ENCODE measurements around the gene FAT2. TPM values are rescaled to one million over a fixed set of nuclear protein-coding genes. Genes with fewer than 3 reads are reported as not detected.
A peak's percentile ranks its signal among the peaks of the same experiment; 100 is the strongest.
"Not testable (repeated sequence)": the region's sequence is repeated elsewhere in the genome, so short reads cannot be mapped to it uniquely, and the experiment has no call there.

The FAT2 gene
- total RNA-seq, 6 experiments from 2014 or later: not detected

GRCh38 chr5:151580239-151580638, 10.9 kb downstream of the FAT2 start:
- intact Hi-C loops (cut with DNase I): no loop called here
- WGBS (ENCODE audit: insufficient coverage, low coverage, low lambda C conversion rate, missing lambda C conversion rate): 86% methylated on average over 4 of the region's 9 CpGs

GRCh38 chr5:151579146-151579545, 12.0 kb downstream of the FAT2 start:
- DNase-seq; H3K9me3 ChIP-seq; H3K4me3 ChIP-seq; H3K27me3 ChIP-seq; H3K27ac ChIP-seq; ATAC-seq; H3K36me3 ChIP-seq; H3K4me1 ChIP-seq; intact Hi-C loops (cut with DNase I): not testable (repeated sequence)
- 60% methylated on average over 1 of the region's 1 CpG for WGBS (ENCODE audit: insufficient coverage, low coverage, low lambda C conversion rate, missing lambda C conversion rate)

More at GRCh38 chr5:151580239-151580638, 10.9 kb downstream of the FAT2 start:
- Histone ChIP-seq H3K9me3 (no peaks in the 10 kb centered on the region), H3K36me3 (no peaks in the 10 kb centered on the region), H3K27me3 (no peaks in the 10 kb centered on the region), H3K27ac (no peak overlapping the region), H3K4me3 (no peak overlapping the region), H3K4me1 (no peaks in the 10 kb centered on the region)
- TF ChIP-seq POLR2A (IDR thresholded peaks at IDR 0.05) (no peak), CTCF (IDR thresholded peaks at IDR 0.05) (no peak)
- ATAC-seq (no peak), DNase-seq (no peak)

GRCh38 chr5:151578326-151579025, 12.7 kb downstream of the FAT2 start:
- DNase-seq: no peak
- H3K4me1 ChIP-seq: no peaks in the 10 kb centered on the region
- 79% methylated on average over 6 of the region's 6 CpGs for WGBS (ENCODE audit: insufficient coverage, low coverage, low lambda C conversion rate, missing lambda C conversion rate)
- H3K27ac ChIP-seq: no peak overlapping the region
- no peak overlapping the region for H3K4me3 ChIP-seq
- intact Hi-C loops (cut with DNase I): no loop called here
- no peaks in the 10 kb centered on the region for H3K36me3 ChIP-seq
- TF ChIP-seq CTCF (IDR thresholded peaks at IDR 0.05): no peak
- TF ChIP-seq POLR2A (IDR thresholded peaks at IDR 0.05): no peak
- no peaks in the 10 kb centered on the region for H3K27me3 ChIP-seq
- no peaks in the 10 kb centered on the region for H3K9me3 ChIP-seq
- ATAC-seq: no peak

GRCh38 chr5:151577566-151577965, 13.6 kb downstream of the FAT2 start:
- ATAC-seq (peak; percentile 47 to 69 (median 53)), DNase-seq (no peak)
- Histone ChIP-seq H3K27ac (no peak overlapping the region), H3K4me1 (no peaks in the 10 kb centered on the region), H3K9me3 (no peaks in the 10 kb centered on the region), H3K4me3 (no peak overlapping the region), H3K27me3 (no peaks in the 10 kb centered on the region), H3K36me3 (no peaks in the 10 kb centered on the region)
- WGBS (ENCODE audit: insufficient coverage, low coverage, low lambda C conversion rate, missing lambda C conversion rate): 20% methylated on average over 1 of the region's 5 CpGs
- intact Hi-C loops (cut with DNase I): no loop called here
- TF ChIP-seq CTCF (IDR thresholded peaks at IDR 0.05) (no peak), POLR2A (IDR thresholded peaks at IDR 0.05) (no peak)

- H3K36me3 ChIP-seq: no peaks in the 10 kb centered on the region
- H3K4me1 ChIP-seq: no peaks in the 10 kb centered on the region
- H3K27ac ChIP-seq: no peak overlapping the region
- TF ChIP-seq CTCF (IDR thresholded peaks at IDR 0.05) (no peak), POLR2A (IDR thresholded peaks at IDR 0.05) (no peak)
- intact Hi-C loops (cut with DNase I): no loop called here
- DNase-seq (no peak), ATAC-seq (no peak)
- no peaks in the 10 kb centered on the region for H3K9me3 ChIP-seq
- H3K27me3 ChIP-seq: no peaks in the 10 kb centered on the region
- 50% methylated on average over 1 of the region's 1 CpG for WGBS (ENCODE audit: insufficient coverage, low coverage, low lambda C conversion rate, missing lambda C conversion rate)
- no peak overlapping the region for H3K4me3 ChIP-seq
Measured at GRCh38 chr5:151574444-151574996, 16.6 kb downstream of the FAT2 start.

Measured in right lobe of liver (tissue), 6 donors.